HFFc6 (cell line): ENCODE results near the gene TIMP1. TPM values are rescaled to one million over a fixed set of nuclear protein-coding genes. Genes with fewer than 3 reads are reported as not detected.

Experiments used
- DNase-seq: peaks from one replicate; pipeline ENCODE4 v3.0.0-alpha.2; 2018
- H3K27ac Mint-ChIP-seq: 2 replicates; pipeline ENCODE4 v1.8.0; 2020; ENCODE audit warnings: mild to moderate bottlenecking, mixed read lengths
- H3K27me3 Mint-ChIP-seq: 2 replicates; pipeline ENCODE4 v1.8.0; 2021; ENCODE audit warnings: mild to moderate bottlenecking, moderate library complexity, mixed read lengths; ENCODE audit not compliant: insufficient read depth
- H3K36me3 Mint-ChIP-seq: 2 replicates; pipeline ENCODE4 v1.8.0; 2021; ENCODE audit warnings: low read depth, mixed read lengths
- H3K4me1 Mint-ChIP-seq: 2 replicates; pipeline ENCODE4 v1.8.0; 2020; ENCODE audit warnings: low read depth, mixed read lengths
- H3K4me3 Mint-ChIP-seq: 2 replicates; pipeline ENCODE4 v1.8.0; 2020; ENCODE audit warnings: mild to moderate bottlenecking, moderate library complexity, mixed read lengths
- H3K9me3 Mint-ChIP-seq: 2 replicates; pipeline ENCODE4 v1.8.0; 2020; ENCODE audit warnings: mild to moderate bottlenecking, mixed read lengths
- CTCF ChIP-seq: fragments of 200-600 bp; sonication (generic); IDR thresholded peaks from 2 replicates; pipeline ENCODE4 v1.5.0; 2021; ENCODE audit warnings: antibody characterized with exemption, mild to moderate bottlenecking
- total RNA-seq, 6 experiments: library from RNA; stranded (reverse); fragmentation: NEBNext Ultra II Directional; extraction: Animal tissue kit (Norgen Biotek cat#: 25700); gene quantifications; 2 replicates in 1 of 6; 3 replicates in 5 of 6; pipeline ENCODE4 v1.2.3, GENCODE V29; 2021

The TIMP1 gene
- total RNA-seq, 6 experiments from 2014 or later = 815 to 1,568 (median 980) TPM

GRCh38 chrX:47579537-47579936 is 2.7 kb upstream of the TIMP1 start:
- H3K36me3 Mint-ChIP-seq = peaks cover 9% of the 10 kb centered on the region
- peak overlapping the region; percentile 81 for H3K4me3 Mint-ChIP-seq
- H3K27ac Mint-ChIP-seq = peak overlapping the region; percentile 95
- H3K27me3 Mint-ChIP-seq = peaks cover 2% of the 10 kb centered on the region; the same call in 1 of the 2 replicates
- no peaks in the 10 kb centered on the region for H3K9me3 Mint-ChIP-seq
- H3K4me1 Mint-ChIP-seq = peaks cover 53% of the 10 kb centered on the region
- peak; percentile 40 for DNase-seq
- no peak for TF ChIP-seq CTCF

- peaks cover 46% of the 10 kb centered on the region for H3K4me1 Mint-ChIP-seq
- peaks cover 4% of the 10 kb centered on the region for H3K27me3 Mint-ChIP-seq
- H3K9me3 Mint-ChIP-seq = no peaks in the 10 kb centered on the region
- H3K27ac Mint-ChIP-seq = peak overlapping the region; percentile 89
- TF ChIP-seq CTCF = no peak
- DNase-seq = no peak
- H3K36me3 Mint-ChIP-seq = peaks cover 13% of the 10 kb centered on the region
- H3K4me3 Mint-ChIP-seq = peak overlapping the region; percentile 90
These were observed 1.1 kb downstream of the TIMP1 start for GRCh38 chrX:47583240-47583861.

- Mint-ChIP-seq H3K9me3 (no peaks in the 10 kb centered on the region), H3K4me1 (peaks cover 35% of the 10 kb centered on the region), H3K36me3 (peaks cover 13% of the 10 kb centered on the region), H3K27me3 (peaks cover 4% of the 10 kb centered on the region), H3K27ac (no peak overlapping the region), H3K4me3 (peak overlapping the region; percentile 90)
- no peak for DNase-seq
- no peak for TF ChIP-seq CTCF
These were observed 2.5 kb downstream of the TIMP1 start for GRCh38 chrX:47584714-47585113.

GRCh38 chrX:47585273-47585672 is 3.0 kb downstream of the TIMP1 start:
- H3K9me3 Mint-ChIP-seq = no peaks in the 10 kb centered on the region
- DNase-seq = no peak
- H3K27me3 Mint-ChIP-seq = peaks cover 7% of the 10 kb centered on the region
- no peak for TF ChIP-seq CTCF
- H3K4me3 Mint-ChIP-seq = no peak overlapping the region
- peaks cover 31% of the 10 kb centered on the region for H3K4me1 Mint-ChIP-seq
- no peak overlapping the region for H3K27ac Mint-ChIP-seq
- peaks cover 13% of the 10 kb centered on the region for H3K36me3 Mint-ChIP-seq

GRCh38 chrX:47586043-47586787 is 4.0 kb downstream of the TIMP1 start:
- Mint-ChIP-seq H3K36me3 (peaks cover 13% of the 10 kb centered on the region), H3K4me1 (peaks cover 31% of the 10 kb centered on the region), H3K9me3 (no peaks in the 10 kb centered on the region), H3K27me3 (peaks cover 8% of the 10 kb centered on the region), H3K27ac (no peak overlapping the region), H3K4me3 (no peak overlapping the region; the same call in 1 of the 2 replicates)
- no peak for TF ChIP-seq CTCF
- DNase-seq = no peak
